KMS-11 (cell line): ENCODE results near the gene GOLM1.

Source experiments
- H2AFZ ChIP-seq: fragments of 200-600 bp; sonication (generic); 2 replicates; pipeline ENCODE4 v1.6.1; 2016; ENCODE audit warnings: antibody characterized with exemption, mixed run types, low read depth
- H3K27ac ChIP-seq: fragments of 200-600 bp; sonication (generic); 2 replicates; pipeline ENCODE4 v1.6.1; 2016; ENCODE audit warnings: mild to moderate bottlenecking, mixed run types
- H3K27me3 ChIP-seq: fragments of 200-600 bp; sonication (generic); 2 replicates; pipeline ENCODE4 v1.6.1; 2017; ENCODE audit warnings: mild to moderate bottlenecking, low read depth, mixed run types, moderate library complexity; ENCODE audit not compliant: insufficient read depth
- H3K36me3 ChIP-seq: fragments of 200-600 bp; sonication (generic); 2 replicates; pipeline ENCODE4 v1.6.1; 2017; ENCODE audit warnings: mild to moderate bottlenecking, mixed run types; ENCODE audit not compliant: insufficient read depth
- H3K4me1 ChIP-seq: fragments of 200-600 bp; sonication (generic); 2 replicates; pipeline ENCODE4 v1.6.1; 2016; ENCODE audit warnings: mild to moderate bottlenecking, low read depth, mixed run types; ENCODE audit not compliant: poor library complexity, severe bottlenecking
- H3K4me2 ChIP-seq: fragments of 200-600 bp; sonication (generic); 2 replicates; pipeline ENCODE4 v1.7.0; 2016; ENCODE audit warnings: mild to moderate bottlenecking, mixed run types
- H3K4me3 ChIP-seq: fragments of 200-600 bp; sonication (generic); IDR thresholded peaks from 2 replicates; pipeline ENCODE4 v1.6.1; 2017; ENCODE audit warnings: low read depth, low read length, mixed read lengths; ENCODE audit not compliant: insufficient read depth
- H3K79me2 ChIP-seq: fragments of 200-600 bp; sonication (generic); 2 replicates; pipeline ENCODE4 v1.6.1; 2016; ENCODE audit warnings: low read depth, mixed run types; ENCODE audit not compliant: insufficient read depth
- H3K9ac ChIP-seq: fragments of 200-600 bp; sonication (generic); 2 replicates; pipeline ENCODE4 v1.6.1; 2016; ENCODE audit warnings: mild to moderate bottlenecking, mixed run types
- H4K20me1 ChIP-seq: fragments of 200-600 bp; sonication (generic); 2 replicates; pipeline ENCODE4 v1.6.1; 2016; ENCODE audit warnings: mild to moderate bottlenecking, mixed run types; ENCODE audit not compliant: insufficient read depth
- CTCF ChIP-seq: fragments of 200-600 bp; sonication (generic); conservative IDR thresholded peaks from 2 replicates; pipeline ENCODE4 v1.6.1; 2017; ENCODE audit warnings: low read depth, mild to moderate bottlenecking, antibody characterized with exemption, low read length, moderate library complexity, mixed read lengths

The GOLM1 gene

GRCh38 chr9:86062845-86063693 lies 36.3 kb downstream of the GOLM1 start:
- H3K4me2 ChIP-seq = no peak overlapping the region
- TF ChIP-seq CTCF = no peak

GRCh38 chr9:86061972-86062739 lies 37.2 kb downstream of the GOLM1 start:
- TF ChIP-seq CTCF = no peak
- no peaks in the 10 kb centered on the region for H4K20me1 ChIP-seq
- no peak overlapping the region for H3K4me2 ChIP-seq
- no peak overlapping the region for H3K4me3 ChIP-seq
- H3K79me2 ChIP-seq = peaks cover 5% of the 10 kb centered on the region; the same call in 1 of the 2 replicates
- no peaks in the 10 kb centered on the region for H3K4me1 ChIP-seq
- no peak overlapping the region for H3K27ac ChIP-seq
- H3K36me3 ChIP-seq = 0 out of 2 replicates have a peak, but pooled peaks cover 4% of the 10 kb centered on the region
- H3K9ac ChIP-seq = no peak overlapping the region
- no peaks in the 10 kb centered on the region for H3K27me3 ChIP-seq
- H2AFZ ChIP-seq = no peak overlapping the region

More at GRCh38 chr9:86062845-86063693, 36.3 kb downstream of the GOLM1 start:
- Histone ChIP-seq H4K20me1 (no peaks in the 10 kb centered on the region), H3K27me3 (no peaks in the 10 kb centered on the region), H2AFZ (no peak overlapping the region), H3K9ac (no peak overlapping the region), H3K79me2 (peaks cover 5% of the 10 kb centered on the region; the same call in 1 of the 2 replicates), H3K4me3 (no peak overlapping the region), H3K27ac (no peak overlapping the region), H3K36me3 (0 out of 2 replicates have a peak, but pooled peaks cover 4% of the 10 kb centered on the region), H3K4me1 (no peaks in the 10 kb centered on the region)

DNA sequence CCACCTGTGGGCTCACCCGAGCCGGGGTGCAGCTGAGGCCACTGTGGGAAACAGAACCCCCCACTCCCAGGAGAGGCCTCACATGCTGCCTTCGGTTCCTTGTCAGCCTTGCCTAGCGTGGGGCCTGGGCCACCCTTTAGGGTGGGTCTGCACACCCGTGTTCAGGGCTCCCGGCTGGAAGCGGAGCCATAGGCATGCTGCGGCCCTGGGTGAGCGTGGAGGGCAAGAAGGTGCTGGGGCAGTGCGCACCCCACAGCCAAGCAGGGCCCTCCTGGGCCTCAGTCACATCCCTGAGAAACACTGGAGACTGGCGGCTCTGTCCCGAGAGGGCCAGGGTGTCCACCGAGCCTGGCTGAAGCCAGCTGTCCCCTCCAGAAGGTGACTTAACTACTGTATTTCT lies 41.9 kb downstream of the GOLM1 start:
- no peaks in the 10 kb centered on the region for H3K4me1 ChIP-seq
- H3K27ac ChIP-seq = no peak overlapping the region
- no peak overlapping the region for H3K4me3 ChIP-seq
- no peak overlapping the region for H3K9ac ChIP-seq
- TF ChIP-seq CTCF = no peak
- H3K4me2 ChIP-seq = no peak overlapping the region
- H2AFZ ChIP-seq = no peak overlapping the region
- H3K36me3 ChIP-seq = 0 out of 2 replicates have a peak, but pooled peaks cover 4% of the 10 kb centered on the region
- no peaks in the 10 kb centered on the region; the same call in 1 of the 2 replicates for H3K79me2 ChIP-seq
- no peaks in the 10 kb centered on the region for H3K27me3 ChIP-seq
- H4K20me1 ChIP-seq = no peaks in the 10 kb centered on the region

GRCh38 chr9:86054695-86055094 lies 44.7 kb downstream of the GOLM1 start:
- no peak overlapping the region for H3K9ac ChIP-seq
- H3K4me1 ChIP-seq = no peaks in the 10 kb centered on the region
- H3K4me3 ChIP-seq = no peak overlapping the region
- no peak overlapping the region for H3K27ac ChIP-seq
- H4K20me1 ChIP-seq = no peaks in the 10 kb centered on the region
- no peak overlapping the region for H2AFZ ChIP-seq
- no peaks in the 10 kb centered on the region for H3K27me3 ChIP-seq
- TF ChIP-seq CTCF = no peak
- H3K36me3 ChIP-seq = no peaks in the 10 kb centered on the region
- no peaks in the 10 kb centered on the region; the same call in 1 of the 2 replicates for H3K79me2 ChIP-seq
- H3K4me2 ChIP-seq = no peak overlapping the region
